Sigmoid colon (tissue), 7 donors: ENCODE measurements around the gene SEC24C. TPM values are rescaled to one million over a fixed set of nuclear protein-coding genes. Genes with fewer than 3 reads are reported as not detected.
A peak's percentile ranks its signal among the peaks of the same experiment; 100 is the strongest.

Experiments
- DNase-seq: peaks from one replicate; pipeline ENCODE4 v3.0.0-alpha.2; 2019
- H3K27ac ChIP-seq, 4 donors: fragments of 200-600 bp; sonication (generic); one replicate each; pipeline ENCODE4 v1.5.1; 2016 to 2019; ENCODE audit warnings: mild to moderate bottlenecking in 1 of 4
- H3K27me3 ChIP-seq, 3 donors: fragments of 200-600 bp; sonication (generic); one replicate each; pipeline ENCODE4 v1.5.1; 2019; ENCODE audit warnings: mild to moderate bottlenecking in 1 of 3
- H3K36me3 ChIP-seq, 4 donors: fragments of 200-600 bp; sonication (generic); one replicate each; pipeline ENCODE4 v1.5.1; 2016 to 2019
- H3K4me1 ChIP-seq, 4 donors: fragments of 200-600 bp; sonication (generic); one replicate each; pipeline ENCODE4 v1.5.1; 2017 to 2019
- H3K4me3 ChIP-seq, 4 donors: fragments of 200-600 bp; sonication (generic); one replicate each; pipeline ENCODE4 v1.5.1; 2017 to 2019; ENCODE audit warnings: mild to moderate bottlenecking in 2 of 4, moderate library complexity in 1 of 4
- H3K9me3 ChIP-seq, 4 donors: fragments of 200-600 bp in 3 of 4; sonication (generic) in 3 of 4; one replicate each; pipeline versions ENCODE4 v1.5.1 to v1.6.1; 2013 to 2019
- CTCF ChIP-seq, 4 experiments: fragments of 450-650 bp in 3 of 4; fragments of 200-600 bp in 1 of 4; IDR thresholded peaks; one replicate each; pipeline ENCODE4 v1.5.1; 2016 to 2019; ENCODE audit warnings: antibody characterized with exemption in 4 of 4, mild to moderate bottlenecking in 3 of 4, moderate library complexity in 2 of 4
- EP300 ChIP-seq, 4 donors: sonication (generic); formaldehyde crosslinking; IDR thresholded peaks; one replicate each; pipeline ENCODE4 v1.6.1; 2017; ENCODE audit warnings: antibody characterized with exemption in 4 of 4
- POLR2A ChIP-seq, 2 donors: fragments of 450-650 bp; IDR thresholded peaks; one replicate each; pipeline ENCODE4 v1.6.1; 2016; ENCODE audit warnings: antibody characterized with exemption in 2 of 2, mild to moderate bottlenecking in 2 of 2, moderate library complexity in 2 of 2
- POLR2AphosphoS5 ChIP-seq, 4 donors: sonication (generic); formaldehyde crosslinking; IDR thresholded peaks; one replicate each; pipeline ENCODE4 v1.6.1; 2017; ENCODE audit warnings: antibody characterized with exemption in 4 of 4
- WGBS, 2 donors: extraction: QIAGEN DNeasy Blood & Tissue Kit; methylation state at CpG; one replicate each; pipeline ENCODE4 v1.1.7; 2013; 5-methylcytosine and 5-hydroxymethylcytosine counted together
- intact Hi-C: fragments of 100-400 bp; cut with DNase I; formaldehyde crosslinking; loops from one replicate; pipeline ENCODE4 v1.15.1; 2023
- polyA plus RNA-seq, 3 donors: library from polyadenylated mRNA; stranded (reverse); fragments of 200-250 nt; gene quantifications; one replicate each; pipeline ENCODE4 v1.2.3, GENCODE V29; 2013
- total RNA-seq, 4 donors: library from RNA; depleted of rRNA; stranded (reverse); fragments of >200 nt; gene quantifications; one replicate each; pipeline ENCODE4 v1.1.0, GENCODE V29; 2016
- donor health status: healthy with polysubstance abuse.
- donor health status: Bipolar disorder and iron deficiency.
- donor health status: healthy.

SEC24C gene
- total and polyA plus RNA-seq, 7 donors: 25.2 to 52.3 (median 37.5) TPM

- H3K4me3 ChIP-seq: peak overlapping the region; percentile 58 to 91 (median 74)
- peaks cover 0 to 56% (median 17%) of the 10 kb centered on the region in 4 donors for H3K36me3 ChIP-seq
- peaks cover 0 to 50% (median 29%) of the 10 kb centered on the region in 4 donors for H3K4me1 ChIP-seq
- H3K27me3 ChIP-seq: no peaks in the 10 kb centered on the region
- intact Hi-C loops: no loop called here
- peak; percentile 94 for DNase-seq
- 0% methylated on average over 58 of the region's 58 CpGs for WGBS, 2 donors
- H3K27ac ChIP-seq: peak overlapping the region; percentile 88 to 94 (median 92)
- TF ChIP-seq POLR2AphosphoS5 (IDR thresholded peaks at IDR 0.05) (peak; percentile 50 to 85 (median 77)), POLR2A (IDR thresholded peaks at IDR 0.05) (peak; percentile 34 to 45), EP300 (IDR thresholded peaks at IDR 0.05) (no peak)
- no peaks in the 10 kb centered on the region for H3K9me3 ChIP-seq
Measured at GRCh38 chr10:73730153-73730906, 13.8 kb upstream of the SEC24C start.

GRCh38 chr10:73731588-73732375 is 12.4 kb upstream of the SEC24C start:
- 91 to 93% methylated on average over 42 of the region's 42 CpGs for WGBS, 2 donors
- H3K4me3 ChIP-seq: peak overlapping the region in 3 of 4 donors; percentile 71 to 91 (median 76)
- H3K36me3 ChIP-seq: peaks cover 0 to 51% (median 9%) of the 10 kb centered on the region in 4 donors
- H3K27ac ChIP-seq: peak overlapping the region; percentile 88 to 94 (median 92)
- peaks cover 0 to 52% (median 29%) of the 10 kb centered on the region in 4 donors for H3K4me1 ChIP-seq
- no peaks in the 10 kb centered on the region for H3K27me3 ChIP-seq
- H3K9me3 ChIP-seq: no peaks in the 10 kb centered on the region
- TF ChIP-seq CTCF (IDR thresholded peaks at IDR 0.05) (no peak), EP300 (IDR thresholded peaks at IDR 0.05) (no peak), POLR2A (IDR thresholded peaks at IDR 0.05) (no peak), POLR2AphosphoS5 (IDR thresholded peaks at IDR 0.05) (no peak)
- intact Hi-C loops: no loop called here
- no peak for DNase-seq

- intact Hi-C loops: no loop called here
- H3K9me3 ChIP-seq: no peaks in the 10 kb centered on the region
- WGBS, 2 donors: 94 to 97% methylated on average over 20 of the region's 20 CpGs
- no peaks in the 10 kb centered on the region for H3K27me3 ChIP-seq
- peaks cover 0 to 52% (median 29%) of the 10 kb centered on the region in 4 donors for H3K4me1 ChIP-seq
- no peak for DNase-seq
- H3K4me3 ChIP-seq: no peak overlapping the region
- H3K36me3 ChIP-seq: peaks cover 0 to 49% (median 7%) of the 10 kb centered on the region in 4 donors
- no peak overlapping the region for H3K27ac ChIP-seq
- TF ChIP-seq POLR2A (IDR thresholded peaks at IDR 0.05): no peak
- no peak for TF ChIP-seq POLR2AphosphoS5 (IDR thresholded peaks at IDR 0.05)
- no peak for TF ChIP-seq CTCF (IDR thresholded peaks at IDR 0.05)
- no peak for TF ChIP-seq EP300 (IDR thresholded peaks at IDR 0.05)
Measured at GRCh38 chr10:73732426-73732825, 11.7 kb upstream of the SEC24C start.

- Histone ChIP-seq H3K27me3 (no peaks in the 10 kb centered on the region), H3K4me3 (no peak overlapping the region), H3K27ac (no peak overlapping the region), H3K9me3 (no peaks in the 10 kb centered on the region), H3K4me1 (peaks cover 0 to 52% (median 29%) of the 10 kb centered on the region in 4 donors), H3K36me3 (peaks cover 0 to 49% (median 9%) of the 10 kb centered on the region in 4 donors)
- intact Hi-C loops: no loop called here
- DNase-seq: no peak
- no peak for TF ChIP-seq EP300 (IDR thresholded peaks at IDR 0.05)
- TF ChIP-seq POLR2A (IDR thresholded peaks at IDR 0.05): no peak
- no peak for TF ChIP-seq CTCF (IDR thresholded peaks at IDR 0.05)
- no peak for TF ChIP-seq POLR2AphosphoS5 (IDR thresholded peaks at IDR 0.05)
- 89 to 96% methylated on average over 84 of the region's 84 CpGs for WGBS, 2 donors
Measured at GRCh38 chr10:73732931-73733623, 11.1 kb upstream of the SEC24C start.
